Measurements from ENCODE around the gene PRDM16. TPM values are rescaled to one million over a fixed set of nuclear protein-coding genes. Genes with fewer than 3 reads are reported as not detected.

Gene PRDM16
- total and polyA plus RNA-seq, 2 donors (not counting 1 experiment from before 2014, with no cell fraction given) = 0.03 to 0.12 TPM

GRCh38 chr1:3382326-3383057, 313.5 kb downstream of the PRDM16 start:
- ChIA-PET CTCF (no interaction called here), POLR2A (no interaction called here)
- Mint-ChIP-seq H3K9me3 (ENCODE audit: insufficient read depth) (no peaks in the 10 kb centered on the region), H3K27me3 (peaks cover 2% of the 10 kb centered on the region), H3K4me3 (no peak overlapping the region), H3K4me1 (no peaks in the 10 kb centered on the region), H3K27ac (no peak overlapping the region)
- H3K36me3 ChIP-seq (replicated peaks in 1 of 2; ENCODE audit: control extremely low read depth in 1 of 2, control insufficient read depth in 1 of 2, extremely low read depth in 1 of 2, insufficient read depth in 2 of 2, low read length in 1 of 2) = no peaks in the 10 kb centered on the region
- H4K20me1 ChIP-seq (ENCODE audit: control insufficient read depth, insufficient read depth, low read length, poor library complexity, severe bottlenecking) = no peaks in the 10 kb centered on the region
- H3K4me2 ChIP-seq (replicated peaks; ENCODE audit: low read depth, low read length, poor library complexity, severe bottlenecking) = no peak overlapping the region
- no peaks in the 10 kb centered on the region for H3K9me3 ChIP-seq (ENCODE audit: control extremely low read depth in 1 of 3, control insufficient read depth in 2 of 3, insufficient read depth in 1 of 3, low read length in 2 of 3)
- H3K4me3 ChIP-seq (ENCODE audit: control extremely low read depth in 1 of 5, extremely low read depth in 1 of 5, insufficient read depth in 1 of 5, low read depth in 2 of 5, low read length in 4 of 5) = no peak overlapping the region
- H3K27ac ChIP-seq (ENCODE audit: low read length in 2 of 2) = no peak overlapping the region
- no peaks in the 10 kb centered on the region for H3K79me2 ChIP-seq (ENCODE audit: control insufficient read depth, insufficient read depth, low read length)
- intact Hi-C loops (cut with micrococcal nuclease) = no loop called here
- WGBS (ENCODE audit: insufficient coverage) = 84% methylated on average over 14 of the region's 14 CpGs
- no peak overlapping the region for H3K9ac ChIP-seq (ENCODE audit: low read length)
- no peaks in the 10 kb centered on the region for H3K4me1 ChIP-seq (ENCODE audit: control insufficient read depth in 2 of 2, insufficient read depth in 2 of 2, low read length in 2 of 2)
- peaks cover 0 to 2% (median 0%) of the 10 kb centered on the region in 4 experiments for H3K27me3 ChIP-seq (replicated peaks in 1 of 4; ENCODE audit: control extremely low read depth in 1 of 4, control insufficient read depth in 3 of 4, insufficient read depth in 4 of 4, low read length in 3 of 4)
- no peak overlapping the region for H2AFZ ChIP-seq (ENCODE audit: insufficient read depth, low read depth, low read length, poor library complexity, severe bottlenecking)
- no peak for DNase-seq
- no peak for TF ChIP-seq EZH2 (IDR thresholded peaks at IDR 0.05; ENCODE audit: borderline replicate concordance, insufficient read depth, low read depth, low read length, poor library complexity, severe bottlenecking)
- ATAC-seq (ENCODE audit: low read depth) = no peak

- H3K27ac Mint-ChIP-seq = no peak overlapping the region
- H3K9ac ChIP-seq (ENCODE audit: low read length) = no peak overlapping the region
- POLR2A ChIA-PET = no interaction called here
- H2AFZ ChIP-seq (ENCODE audit: insufficient read depth, low read depth, low read length, poor library complexity, severe bottlenecking) = no peak overlapping the region
- 81% methylated on average over 5 of the region's 5 CpGs for WGBS (ENCODE audit: insufficient coverage)
- CTCF ChIA-PET = no interaction called here
- DNase-seq = no peak
- H3K4me1 ChIP-seq (ENCODE audit: control insufficient read depth in 2 of 2, insufficient read depth in 2 of 2, low read length in 2 of 2) = no peaks in the 10 kb centered on the region
- H3K9me3 Mint-ChIP-seq (ENCODE audit: insufficient read depth) = no peaks in the 10 kb centered on the region
- H3K27ac ChIP-seq (ENCODE audit: low read length in 2 of 2) = no peak overlapping the region
- ATAC-seq (ENCODE audit: low read depth) = no peak
- peaks cover 2% of the 10 kb centered on the region for H3K27me3 Mint-ChIP-seq
- no peak overlapping the region for H3K4me3 ChIP-seq (ENCODE audit: control extremely low read depth in 1 of 5, extremely low read depth in 1 of 5, insufficient read depth in 1 of 5, low read depth in 2 of 5, low read length in 4 of 5)
- no peak overlapping the region for H3K4me2 ChIP-seq (replicated peaks; ENCODE audit: low read depth, low read length, poor library complexity, severe bottlenecking)
- H3K4me1 Mint-ChIP-seq = no peaks in the 10 kb centered on the region
- H3K36me3 ChIP-seq (replicated peaks in 1 of 2; ENCODE audit: control extremely low read depth in 1 of 2, control insufficient read depth in 1 of 2, extremely low read depth in 1 of 2, insufficient read depth in 2 of 2, low read length in 1 of 2) = no peaks in the 10 kb centered on the region
- no peaks in the 10 kb centered on the region for H3K9me3 ChIP-seq (ENCODE audit: control extremely low read depth in 1 of 3, control insufficient read depth in 2 of 3, insufficient read depth in 1 of 3, low read length in 2 of 3)
- H3K4me3 Mint-ChIP-seq = no peak overlapping the region
- intact Hi-C loops (cut with micrococcal nuclease) = no loop called here
- H3K79me2 ChIP-seq (ENCODE audit: control insufficient read depth, insufficient read depth, low read length) = no peaks in the 10 kb centered on the region
- peaks cover 0 to 2% (median 0%) of the 10 kb centered on the region in 4 experiments for H3K27me3 ChIP-seq (replicated peaks in 1 of 4; ENCODE audit: control extremely low read depth in 1 of 4, control insufficient read depth in 3 of 4, insufficient read depth in 4 of 4, low read length in 3 of 4)
- TF ChIP-seq CTCF (IDR thresholded peaks at IDR 0.05) = no peak
- H4K20me1 ChIP-seq (ENCODE audit: control insufficient read depth, insufficient read depth, low read length, poor library complexity, severe bottlenecking) = no peaks in the 10 kb centered on the region
These were observed 314.7 kb downstream of the PRDM16 start for GRCh38 chr1:3383679-3384078.
